ENCODE measurements around the gene SLIT1. TPM values are rescaled to one million over a fixed set of nuclear protein-coding genes. Genes with fewer than 3 reads are reported as not detected.

SLIT1 gene
- total RNA-seq, 1 donor from 2014 or later, result 0.49 TPM

DNA sequence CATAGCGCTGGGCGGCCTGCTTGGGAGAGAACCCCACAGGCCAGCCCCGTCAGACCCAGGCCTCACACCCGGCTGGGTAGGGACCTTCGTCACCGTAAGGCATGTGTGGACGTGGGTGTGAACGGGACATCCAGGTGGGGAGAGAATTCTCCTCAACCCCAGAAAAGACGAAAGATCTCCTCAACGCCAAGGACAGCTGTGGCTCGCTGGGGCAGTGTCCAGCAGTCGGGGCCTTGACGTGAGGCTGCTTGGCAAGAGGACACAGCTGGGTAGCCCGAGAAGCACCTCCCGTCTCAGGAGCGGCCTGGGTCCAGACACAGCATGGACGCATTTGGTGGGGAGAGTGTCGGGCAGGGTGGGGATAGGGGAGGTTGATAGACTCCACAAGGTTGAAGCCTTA is 1.2 kb upstream of the SLIT1 start:
- Histone ChIP-seq H3K4me1 (peaks cover 15% of the 10 kb centered on the region), H3K27ac (no peak overlapping the region), H3K4me3 (no peak overlapping the region), H3K36me3 (no peaks in the 10 kb centered on the region), H3K9me3 (no peaks in the 10 kb centered on the region), H3K27me3 (peaks cover 7% of the 10 kb centered on the region)
- intact Hi-C loops (cut with DNase I), result no loop called here
- no peak for DNase-seq (ENCODE audit: extremely low spot score in 2 of 2)
- TF ChIP-seq CTCF (IDR thresholded peaks at IDR 0.05), result no peak
- no peak for TF ChIP-seq POLR2A (IDR thresholded peaks at IDR 0.05)
- TF ChIP-seq POLR2AphosphoS5 (IDR thresholded peaks at IDR 0.05; ENCODE audit: insufficient read depth in 1 of 2, low read depth in 1 of 2), result no peak

GRCh38 chr10:97184971-97185325 is 811 bp downstream of the SLIT1 start:
- no peaks in the 10 kb centered on the region for H3K36me3 ChIP-seq
- intact Hi-C loops (cut with DNase I), result no loop called here
- no peak overlapping the region for H3K27ac ChIP-seq
- DNase-seq (ENCODE audit: extremely low spot score in 2 of 2), result no peak
- H3K27me3 ChIP-seq, result peaks cover 7% of the 10 kb centered on the region
- H3K4me1 ChIP-seq, result peaks cover 15% of the 10 kb centered on the region
- H3K4me3 ChIP-seq, result no peak overlapping the region
- H3K9me3 ChIP-seq, result no peaks in the 10 kb centered on the region
- no peak for TF ChIP-seq CTCF (IDR thresholded peaks at IDR 0.05)
- no peak for TF ChIP-seq POLR2AphosphoS5 (IDR thresholded peaks at IDR 0.05; ENCODE audit: insufficient read depth in 1 of 2, low read depth in 1 of 2)
- TF ChIP-seq POLR2A (IDR thresholded peaks at IDR 0.05), result no peak

GRCh38 chr10:97183314-97183713 is 2.4 kb downstream of the SLIT1 start:
- Histone ChIP-seq H3K36me3 (no peaks in the 10 kb centered on the region), H3K4me1 (peaks cover 15% of the 10 kb centered on the region), H3K4me3 (no peak overlapping the region), H3K27ac (no peak overlapping the region), H3K9me3 (no peaks in the 10 kb centered on the region), H3K27me3 (peaks cover 7% of the 10 kb centered on the region)
- intact Hi-C loops (cut with DNase I), result no loop called here
- TF ChIP-seq POLR2A (IDR thresholded peaks at IDR 0.05), result no peak
- TF ChIP-seq CTCF (IDR thresholded peaks at IDR 0.05), result no peak
- no peak for TF ChIP-seq POLR2AphosphoS5 (IDR thresholded peaks at IDR 0.05; ENCODE audit: insufficient read depth in 1 of 2, low read depth in 1 of 2)
- DNase-seq (ENCODE audit: extremely low spot score in 2 of 2), result no peak

GRCh38 chr10:97182288-97182990 is 3.3 kb downstream of the SLIT1 start:
- DNase-seq (ENCODE audit: extremely low spot score in 2 of 2), result no peak
- Histone ChIP-seq H3K27ac (no peak overlapping the region), H3K27me3 (peaks cover 7% of the 10 kb centered on the region), H3K4me1 (peaks cover 15% of the 10 kb centered on the region), H3K4me3 (no peak overlapping the region), H3K36me3 (no peaks in the 10 kb centered on the region), H3K9me3 (no peaks in the 10 kb centered on the region)
- TF ChIP-seq POLR2A (IDR thresholded peaks at IDR 0.05) (no peak), CTCF (IDR thresholded peaks at IDR 0.05) (no peak), POLR2AphosphoS5 (IDR thresholded peaks at IDR 0.05; ENCODE audit: insufficient read depth in 1 of 2, low read depth in 1 of 2) (no peak)
- intact Hi-C loops (cut with DNase I), result no loop called here

- intact Hi-C loops (cut with DNase I), result no loop called here
- Histone ChIP-seq H3K27me3 (peaks cover 7% of the 10 kb centered on the region), H3K4me3 (no peak overlapping the region), H3K36me3 (no peaks in the 10 kb centered on the region), H3K27ac (no peak overlapping the region), H3K4me1 (peaks cover 12% of the 10 kb centered on the region), H3K9me3 (no peaks in the 10 kb centered on the region)
- TF ChIP-seq CTCF (IDR thresholded peaks at IDR 0.05), result no peak
- no peak for TF ChIP-seq POLR2AphosphoS5 (IDR thresholded peaks at IDR 0.05; ENCODE audit: insufficient read depth in 1 of 2, low read depth in 1 of 2)
- no peak for DNase-seq (ENCODE audit: extremely low spot score in 2 of 2)
These were observed 4.8 kb downstream of the SLIT1 start for GRCh38 chr10:97180986-97181385.
